ENCODE data around the gene MUC5AC. TPM values are rescaled to one million over a fixed set of nuclear protein-coding genes. Genes with fewer than 3 reads are reported as not detected.
"Not testable (repeated sequence)": the region's sequence is repeated elsewhere in the genome, so short reads cannot be mapped to it uniquely, and the experiment has no call there.

The MUC5AC gene
- polyA plus RNA-seq, 1 donor from 2014 or later = not detected

GRCh38 chr11:1184139-1184538 is 26.4 kb downstream of the MUC5AC start:
- H3K27ac Mint-ChIP-seq, H3K4me3 Mint-ChIP-seq: not testable (repeated sequence)

GRCh38 chr11:1188451-1189130 is 30.8 kb downstream of the MUC5AC start:
- not testable (repeated sequence) for H3K27me3 Mint-ChIP-seq, H3K9me3 Mint-ChIP-seq, H3K27ac Mint-ChIP-seq, H3K4me1 Mint-ChIP-seq, H3K36me3 Mint-ChIP-seq, H3K4me3 Mint-ChIP-seq

More at GRCh38 chr11:1184139-1184538, 26.4 kb downstream of the MUC5AC start:
- H3K36me3 Mint-ChIP-seq, H3K9me3 Mint-ChIP-seq, H3K27me3 Mint-ChIP-seq, H3K4me1 Mint-ChIP-seq: not testable (repeated sequence)

DNA sequence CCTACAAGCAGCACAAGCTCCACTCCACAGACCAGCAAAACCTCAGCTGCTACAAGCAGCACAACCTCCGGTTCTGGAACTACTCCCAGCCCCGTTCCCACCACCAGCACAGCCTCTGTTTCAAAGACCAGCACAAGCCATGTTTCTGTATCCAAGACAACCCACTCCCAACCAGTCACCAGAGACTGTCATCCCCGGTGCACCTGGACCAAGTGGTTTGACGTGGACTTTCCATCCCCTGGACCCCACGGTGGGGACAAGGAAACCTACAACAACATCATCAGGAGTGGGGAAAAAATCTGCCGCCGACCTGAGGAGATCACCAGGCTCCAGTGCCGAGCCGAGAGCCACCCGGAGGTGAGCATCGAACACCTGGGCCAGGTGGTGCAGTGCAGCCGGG is 32.1 kb downstream of the MUC5AC start:
- H3K27ac Mint-ChIP-seq, H3K36me3 Mint-ChIP-seq, H3K9me3 Mint-ChIP-seq, H3K27me3 Mint-ChIP-seq, H3K4me3 Mint-ChIP-seq, H3K4me1 Mint-ChIP-seq: not testable (repeated sequence)

- H3K27ac Mint-ChIP-seq = peak overlapping the region in 1 of 3 donors; percentile 71
- H3K27me3 Mint-ChIP-seq, H3K9me3 Mint-ChIP-seq, H3K4me1 Mint-ChIP-seq, H3K36me3 Mint-ChIP-seq, H3K4me3 Mint-ChIP-seq: not testable (repeated sequence)
Measured at GRCh38 chr11:1191786-1192470, 34.2 kb downstream of the MUC5AC start.

DNA sequence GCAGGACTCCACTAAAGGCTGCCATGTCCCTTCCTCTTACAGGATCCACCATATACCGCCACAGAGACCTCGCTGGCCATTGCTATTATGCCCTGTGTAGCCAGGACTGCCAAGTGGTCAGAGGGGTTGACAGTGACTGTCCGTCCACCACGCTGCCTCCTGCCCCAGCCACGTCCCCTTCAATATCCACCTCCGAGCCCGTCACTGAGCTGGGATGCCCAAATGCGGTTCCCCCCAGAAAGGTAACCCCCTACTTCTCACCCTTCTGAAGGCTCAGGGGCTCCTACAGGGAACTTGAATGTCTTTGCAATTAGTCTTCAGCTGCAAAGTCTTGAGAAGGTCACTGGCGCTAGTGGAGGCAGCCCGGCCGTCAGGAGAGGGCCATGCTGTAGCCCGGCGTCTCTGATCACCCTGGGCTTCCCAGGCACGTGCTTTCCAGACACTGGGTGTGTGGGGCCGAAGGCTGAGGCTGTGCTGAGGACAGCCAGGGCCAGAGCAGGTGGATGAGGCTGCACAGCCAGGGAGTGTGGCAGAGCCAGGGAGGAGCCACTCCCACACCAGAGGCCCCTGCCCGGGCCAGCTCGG is 35.1 kb downstream of the MUC5AC start:
- Mint-ChIP-seq H3K4me3 (no peak overlapping the region), H3K27ac (no peak overlapping the region), H3K4me1 (no peaks in the 10 kb centered on the region), H3K27me3 (no peaks in the 10 kb centered on the region), H3K9me3 (no peaks in the 10 kb centered on the region), H3K36me3 (no peaks in the 10 kb centered on the region)

- Mint-ChIP-seq H3K4me3 (no peak overlapping the region), H3K9me3 (no peaks in the 10 kb centered on the region), H3K27ac (no peak overlapping the region), H3K4me1 (no peaks in the 10 kb centered on the region), H3K27me3 (no peaks in the 10 kb centered on the region), H3K36me3 (no peaks in the 10 kb centered on the region)
Measured at GRCh38 chr11:1193326-1194230, 35.8 kb downstream of the MUC5AC start.

DNA sequence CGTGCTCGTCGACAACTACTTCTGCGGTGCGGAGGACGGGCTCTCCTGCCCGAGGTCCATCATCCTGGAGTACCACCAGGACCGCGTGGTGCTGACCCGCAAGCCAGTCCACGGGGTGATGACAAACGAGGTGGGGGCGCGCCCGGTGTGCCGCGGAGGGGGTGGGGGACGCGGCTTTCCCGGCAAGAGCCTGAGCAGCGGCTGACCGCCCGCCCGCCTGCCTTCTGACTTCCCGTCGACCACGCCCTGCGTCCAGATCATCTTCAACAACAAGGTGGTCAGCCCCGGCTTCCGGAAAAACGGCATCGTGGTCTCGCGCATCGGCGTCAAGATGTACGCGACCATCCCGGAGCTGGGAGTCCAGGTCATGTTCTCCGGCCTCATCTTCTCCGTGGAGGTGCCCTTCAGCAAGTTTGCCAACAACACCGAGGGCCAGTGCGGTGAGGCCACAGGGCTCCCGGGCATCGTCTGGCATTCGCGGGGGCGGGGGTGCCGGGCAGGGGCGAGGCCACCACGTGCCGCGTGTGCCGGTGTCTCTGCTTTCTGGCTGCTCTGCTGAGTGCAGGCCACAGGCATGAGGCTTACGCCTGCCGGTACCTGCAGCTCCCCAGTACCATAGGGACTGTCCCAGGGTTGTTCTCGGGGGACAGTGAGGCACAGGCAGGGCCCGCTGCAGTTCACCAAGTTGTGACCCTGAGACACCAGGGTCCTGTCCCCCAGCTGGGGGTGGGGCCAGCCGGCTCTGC is 36.7 kb downstream of the MUC5AC start:
- H3K4me3 Mint-ChIP-seq = no peak overlapping the region

GRCh38 chr11:1194977-1195681 is 37.4 kb downstream of the MUC5AC start:
- Mint-ChIP-seq H3K4me1 (no peaks in the 10 kb centered on the region), H3K27ac (no peak overlapping the region), H3K9me3 (no peaks in the 10 kb centered on the region), H3K27me3 (no peaks in the 10 kb centered on the region), H3K4me3 (no peak overlapping the region), H3K36me3 (no peaks in the 10 kb centered on the region)

More for the DNA sequence above, 36.7 kb downstream of the MUC5AC start:
- no peak overlapping the region for H3K27ac Mint-ChIP-seq
- no peaks in the 10 kb centered on the region for H3K36me3 Mint-ChIP-seq
- H3K4me1 Mint-ChIP-seq = no peaks in the 10 kb centered on the region
- H3K27me3 Mint-ChIP-seq = no peaks in the 10 kb centered on the region
- no peaks in the 10 kb centered on the region for H3K9me3 Mint-ChIP-seq

GRCh38 chr11:1195682-1196515 is 38.1 kb downstream of the MUC5AC start:
- no peaks in the 10 kb centered on the region for H3K9me3 Mint-ChIP-seq
- H3K4me3 Mint-ChIP-seq = peak overlapping the region in 1 of 4 donors; percentile 28
- H3K27ac Mint-ChIP-seq = no peak overlapping the region

GRCh38 chr11:1196516-1197391 is 39.0 kb downstream of the MUC5AC start:
- H3K4me1 Mint-ChIP-seq = no peaks in the 10 kb centered on the region
- H3K4me3 Mint-ChIP-seq = no peak overlapping the region
- H3K27me3 Mint-ChIP-seq = no peaks in the 10 kb centered on the region
- no peaks in the 10 kb centered on the region for H3K36me3 Mint-ChIP-seq
- no peak overlapping the region for H3K27ac Mint-ChIP-seq
- no peaks in the 10 kb centered on the region for H3K9me3 Mint-ChIP-seq

More at GRCh38 chr11:1195682-1196515, 38.1 kb downstream of the MUC5AC start:
- Mint-ChIP-seq H3K27me3 (no peaks in the 10 kb centered on the region), H3K36me3 (no peaks in the 10 kb centered on the region), H3K4me1 (no peaks in the 10 kb centered on the region)

DNA sequence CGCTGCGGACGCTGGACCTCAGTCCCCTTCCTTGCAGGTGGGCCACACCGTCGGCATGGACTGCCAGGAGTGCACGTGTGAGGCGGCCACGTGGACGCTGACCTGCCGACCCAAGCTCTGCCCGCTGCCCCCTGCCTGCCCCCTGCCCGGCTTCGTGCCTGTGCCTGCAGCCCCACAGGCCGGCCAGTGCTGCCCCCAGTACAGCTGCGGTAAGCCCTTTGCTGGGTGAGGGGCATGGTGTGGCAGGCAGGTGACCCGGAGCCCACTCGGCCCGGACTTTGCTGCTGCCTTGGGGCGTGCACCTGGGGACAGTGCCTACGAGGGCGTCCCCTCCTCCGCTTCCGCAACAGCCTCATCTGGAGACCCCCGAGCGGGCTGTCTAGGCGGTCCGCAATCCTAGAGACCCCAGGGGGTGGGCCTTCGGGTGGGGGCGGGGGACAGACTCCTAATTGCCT is 39.7 kb downstream of the MUC5AC start:
- no peak overlapping the region for H3K4me3 Mint-ChIP-seq
- no peaks in the 10 kb centered on the region for H3K4me1 Mint-ChIP-seq
- H3K9me3 Mint-ChIP-seq = no peaks in the 10 kb centered on the region
- no peak overlapping the region for H3K27ac Mint-ChIP-seq
- no peaks in the 10 kb centered on the region for H3K36me3 Mint-ChIP-seq
- H3K27me3 Mint-ChIP-seq = no peaks in the 10 kb centered on the region

- H3K27me3 Mint-ChIP-seq = no peaks in the 10 kb centered on the region
- no peaks in the 10 kb centered on the region for H3K4me1 Mint-ChIP-seq
- H3K27ac Mint-ChIP-seq = no peak overlapping the region
- no peak overlapping the region for H3K4me3 Mint-ChIP-seq
- H3K36me3 Mint-ChIP-seq = no peaks in the 10 kb centered on the region
- H3K9me3 Mint-ChIP-seq = no peaks in the 10 kb centered on the region
Measured at GRCh38 chr11:1197886-1198560, 40.3 kb downstream of the MUC5AC start.

Data from IgD-negative memory B cell (primary cell).